HG03439 (cell line): Measurements from ENCODE around the gene PLEKHM1.

Source experiments
- ATAC-seq: cut with Tn5 transposase; IDR thresholded peaks from one replicate; pipeline ENCODE4 v1.9.1; 2021; ENCODE audit warnings: mild to moderate bottlenecking, moderate library complexity; ENCODE audit not compliant: unreplicated experiment

Gene PLEKHM1

DNA sequence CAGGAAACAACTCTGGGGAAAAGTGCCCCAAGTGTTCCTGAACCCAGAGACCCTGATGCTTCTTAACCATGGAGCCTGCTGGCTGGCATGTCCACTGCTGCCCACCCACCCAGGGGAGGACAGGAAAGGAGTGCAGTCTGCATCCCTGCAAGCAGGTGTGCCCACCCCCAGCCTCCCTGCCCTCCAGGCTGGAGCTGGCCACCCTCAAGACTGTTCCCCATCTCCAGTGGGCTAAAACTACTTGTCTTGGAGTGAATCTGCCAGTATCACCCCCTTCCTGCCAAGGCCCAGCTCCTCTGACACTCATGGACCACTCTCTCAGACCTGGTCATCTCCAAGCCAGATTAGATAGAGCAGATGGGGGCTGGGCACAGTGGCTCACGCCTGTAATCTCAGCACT is 87.6 kb downstream of the PLEKHM1 start:
- ATAC-seq = no peak

DNA sequence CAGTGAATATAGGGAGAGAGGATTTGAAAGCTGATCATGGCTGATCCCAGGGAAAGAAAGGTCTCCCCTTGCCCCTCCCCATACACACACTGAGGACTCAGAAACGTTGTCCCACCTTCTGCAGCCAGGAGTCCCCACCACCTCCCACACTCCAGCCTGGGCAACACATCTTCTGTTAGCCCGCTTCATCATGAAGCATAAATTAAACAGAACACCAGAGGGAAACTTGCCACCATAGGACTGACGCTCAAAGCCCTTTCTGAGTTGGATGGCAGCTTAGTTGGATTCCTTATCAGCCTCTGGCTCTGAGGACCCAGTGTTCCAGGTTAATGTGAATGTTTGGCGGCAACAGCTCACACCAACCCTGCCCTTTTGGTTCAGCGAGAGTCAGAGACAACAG is 91.7 kb downstream of the PLEKHM1 start:
- ATAC-seq = no peak

DNA sequence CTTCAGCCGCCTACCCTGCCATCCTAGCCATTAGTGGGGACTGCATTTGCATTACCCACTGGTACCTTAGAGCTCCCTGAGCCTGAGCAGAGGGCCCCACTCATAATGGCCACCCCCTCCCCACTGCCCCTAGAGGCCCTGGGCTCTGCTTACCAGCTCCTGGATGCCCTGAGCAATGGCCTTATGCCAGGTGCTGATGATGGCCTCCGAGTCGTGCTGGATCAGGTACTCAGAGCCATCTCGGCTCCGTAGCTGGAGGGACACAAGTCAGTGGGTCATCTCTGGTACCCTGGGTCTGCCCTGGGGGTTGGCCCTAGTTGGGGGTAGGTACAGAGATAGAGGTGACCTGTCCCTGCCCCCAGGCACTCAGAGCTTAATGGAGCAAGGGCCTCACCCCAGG is 92.7 kb downstream of the PLEKHM1 start:
- ATAC-seq = no peak

DNA sequence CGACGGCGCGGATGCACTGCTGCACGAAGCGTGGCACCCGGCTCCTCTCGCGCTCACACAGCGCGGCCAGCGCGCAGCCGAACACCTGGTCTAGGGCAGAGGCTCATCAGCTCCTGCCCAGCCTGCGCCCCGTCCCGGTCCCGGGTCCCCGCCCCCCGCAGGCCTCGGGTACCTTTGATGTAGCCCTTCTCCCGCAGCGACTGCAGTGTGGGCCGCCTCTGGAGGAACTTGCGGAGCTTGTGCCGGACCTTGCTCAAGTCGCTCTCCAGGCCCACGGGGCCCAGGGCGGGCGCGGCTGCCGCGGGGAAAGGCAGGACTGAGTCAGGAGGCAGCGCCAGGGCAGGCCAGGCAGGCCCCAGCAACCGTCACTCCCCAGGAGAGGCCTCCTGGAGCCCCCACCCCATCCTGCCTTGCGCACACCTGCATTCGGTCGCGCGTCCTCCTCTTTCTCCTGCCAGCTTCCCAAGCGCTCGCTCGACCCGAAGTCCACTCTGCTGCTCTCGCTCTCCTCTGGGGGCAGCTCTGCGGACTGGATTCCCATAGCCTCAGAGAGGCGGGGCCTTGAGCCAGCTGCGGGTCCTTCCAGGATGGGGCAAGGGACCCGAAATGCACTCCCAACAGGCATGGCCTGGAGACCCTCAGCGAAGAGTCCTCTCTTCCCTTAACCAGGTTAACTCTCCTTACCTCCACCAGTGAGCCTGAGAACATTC is 93.9 kb downstream of the PLEKHM1 start:
- no peak for ATAC-seq

DNA sequence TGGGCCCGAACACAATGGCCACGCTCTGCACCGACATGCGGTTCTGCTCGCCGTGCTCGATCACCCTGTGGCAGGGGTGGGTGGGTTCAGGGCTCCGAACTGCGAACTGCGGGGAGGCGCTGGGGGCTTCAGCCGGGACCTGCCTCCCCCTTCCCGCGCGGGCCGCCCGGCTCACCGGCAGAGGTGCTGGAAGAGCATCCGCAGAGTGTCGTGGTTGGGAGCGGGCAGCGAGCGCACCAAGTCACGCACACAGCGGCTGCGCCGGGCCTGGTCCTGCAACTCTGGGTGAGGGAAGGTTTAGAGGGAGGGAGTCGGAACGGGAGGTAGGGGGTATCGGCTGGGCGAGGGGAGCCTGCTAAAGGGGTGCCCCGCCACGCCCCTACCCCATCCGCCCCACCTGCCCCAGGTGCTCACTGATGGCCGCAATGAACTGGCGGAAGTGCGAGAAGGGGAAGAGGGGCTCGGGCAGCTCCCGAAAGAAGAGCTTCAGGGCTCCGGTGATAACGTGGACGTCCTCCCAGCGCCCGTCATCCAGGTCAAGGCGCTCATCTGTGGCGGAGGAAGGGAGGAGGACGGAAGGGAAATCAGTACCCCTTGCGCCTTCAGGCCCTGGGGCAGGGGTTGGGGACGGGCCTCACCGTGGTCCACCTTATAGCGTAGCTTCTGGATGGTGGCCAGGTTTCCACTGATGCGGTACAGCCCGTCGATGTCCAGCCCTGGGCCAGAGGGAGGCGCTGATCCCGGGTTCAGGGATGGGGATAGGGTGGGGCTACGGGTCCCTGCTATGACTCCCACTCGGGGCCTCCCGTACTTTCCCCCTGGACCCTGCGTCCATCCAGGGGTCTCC is 94.7 kb downstream of the PLEKHM1 start:
- no peak for ATAC-seq

DNA sequence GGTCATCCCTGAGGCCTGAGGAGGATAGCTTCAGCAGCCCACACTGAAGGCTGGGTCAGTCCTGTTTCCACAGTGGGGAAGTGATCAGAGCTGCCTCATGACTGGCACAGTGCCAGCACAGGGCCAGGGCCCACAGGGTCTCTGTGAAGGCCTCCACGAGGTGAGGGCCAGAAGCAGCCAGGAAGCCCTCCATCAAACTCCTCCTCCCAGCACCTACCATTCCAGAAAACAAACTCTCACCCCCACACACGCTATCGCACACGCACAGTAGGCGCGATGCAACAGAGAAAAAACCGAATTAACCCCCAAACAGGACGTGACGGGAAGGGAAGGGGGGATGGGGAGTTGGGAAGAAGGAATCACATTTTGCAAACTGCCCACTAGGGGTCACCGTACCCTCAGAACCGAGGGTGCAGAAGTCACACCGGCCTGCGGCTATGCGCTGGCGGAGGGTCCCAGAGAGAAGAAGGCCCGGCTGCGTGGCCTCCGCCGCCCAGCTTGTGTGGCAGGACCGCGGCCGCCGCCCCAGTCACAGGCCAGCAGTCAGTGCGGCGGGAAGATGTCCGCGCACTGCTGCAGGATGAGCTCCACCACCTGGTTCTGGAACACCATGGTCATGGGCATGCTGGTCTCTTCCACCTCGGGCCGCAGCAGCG is 95.5 kb downstream of the PLEKHM1 start:
- no peak for ATAC-seq

DNA sequence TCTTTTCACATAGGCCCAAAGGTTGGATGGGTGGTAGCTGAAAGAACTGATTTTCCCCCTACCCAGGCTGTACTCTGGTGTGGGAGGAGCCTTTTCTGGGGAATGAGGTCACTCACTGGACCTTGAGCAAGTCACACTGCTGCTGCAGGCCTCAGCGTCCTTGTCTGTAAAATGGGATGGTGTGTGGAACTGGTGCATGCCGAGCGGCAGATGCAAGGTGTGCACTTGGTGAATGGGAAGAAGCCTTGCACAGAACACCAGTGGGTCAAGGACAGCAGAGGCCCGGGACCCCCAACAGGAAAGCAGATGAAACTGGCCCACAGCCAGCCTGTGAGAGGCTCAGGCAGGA is 96.0 kb downstream of the PLEKHM1 start:
- ATAC-seq = no peak

DNA sequence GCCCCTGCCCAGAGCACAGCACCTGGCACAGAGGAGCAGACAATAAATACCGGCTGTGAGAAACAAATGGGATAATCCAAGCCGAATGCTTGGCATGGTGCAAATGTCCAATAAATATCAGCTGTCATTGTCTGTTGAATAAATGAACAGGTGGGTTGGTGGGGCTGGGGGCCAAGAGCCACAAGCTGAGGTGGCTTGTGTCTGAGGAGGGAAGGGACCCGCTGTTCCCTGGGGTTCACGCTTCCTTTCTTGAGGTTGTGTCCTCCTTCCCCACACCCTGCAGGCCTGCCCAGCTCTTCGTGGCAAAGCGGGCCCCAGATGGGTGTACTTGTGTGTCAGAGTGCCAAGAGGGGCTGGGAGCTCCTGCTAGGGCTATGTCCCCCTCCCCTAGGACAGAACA is 96.4 kb downstream of the PLEKHM1 start:
- no peak for ATAC-seq

DNA sequence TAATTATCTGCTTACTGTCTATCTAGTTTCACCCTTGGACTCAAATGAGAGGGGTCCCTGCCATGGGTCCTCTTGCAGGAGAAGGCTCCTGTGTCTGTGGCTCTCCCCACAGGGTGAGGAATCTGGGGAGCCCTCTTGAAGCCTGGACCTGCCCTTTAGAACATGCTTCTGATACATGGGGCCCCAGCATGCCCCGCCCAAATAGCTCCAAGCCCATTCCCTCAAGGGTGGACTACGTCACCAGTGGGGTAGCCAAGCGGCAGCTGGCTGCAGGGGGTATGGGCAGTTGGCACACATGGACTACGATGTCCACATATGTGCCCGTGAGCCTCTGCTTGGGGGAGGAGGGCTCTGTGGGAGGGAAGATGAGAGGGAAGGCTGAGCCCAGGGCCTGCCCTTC is 97.1 kb downstream of the PLEKHM1 start:
- ATAC-seq = no peak

DNA sequence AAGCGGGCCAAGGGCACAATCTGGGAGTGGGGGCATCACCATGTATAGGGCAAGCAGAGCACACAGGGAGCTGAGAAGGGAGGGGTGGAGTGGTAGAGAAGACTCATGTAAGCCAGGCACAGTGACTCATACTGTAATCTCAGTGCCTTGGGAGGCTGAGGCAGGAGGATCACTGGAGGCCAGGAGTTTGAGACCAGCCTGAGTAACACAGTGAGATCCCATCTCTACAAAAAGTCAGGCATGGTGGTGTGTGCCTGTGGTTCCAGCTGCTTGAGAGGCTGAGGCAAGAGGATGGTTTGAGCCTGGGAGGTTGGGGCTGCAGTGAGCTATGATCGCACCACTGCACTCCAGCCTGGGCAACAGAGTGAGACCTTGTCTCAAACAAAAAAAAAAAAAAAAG is 98.6 kb downstream of the PLEKHM1 start:
- no peak for ATAC-seq

DNA sequence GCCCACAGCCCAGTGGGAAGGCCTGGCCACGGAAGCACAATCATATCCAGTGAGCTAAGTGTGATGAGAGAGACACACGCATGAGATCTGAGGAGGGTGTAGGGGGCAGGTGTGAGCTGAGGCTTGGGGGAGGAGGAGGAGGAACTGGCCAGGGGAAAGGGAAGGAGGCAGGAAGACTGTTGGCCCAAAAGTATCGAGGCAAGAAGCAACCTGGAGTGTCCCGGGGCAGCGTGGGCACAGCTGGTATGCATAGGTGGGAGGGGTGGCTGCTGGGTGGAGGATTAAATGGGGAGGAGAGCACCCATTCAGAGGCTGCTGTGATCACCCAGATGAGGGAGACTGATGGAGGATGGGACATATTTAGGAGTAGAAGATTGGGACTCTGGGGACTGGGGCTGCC is 99.2 kb downstream of the PLEKHM1 start:
- ATAC-seq = no peak

DNA sequence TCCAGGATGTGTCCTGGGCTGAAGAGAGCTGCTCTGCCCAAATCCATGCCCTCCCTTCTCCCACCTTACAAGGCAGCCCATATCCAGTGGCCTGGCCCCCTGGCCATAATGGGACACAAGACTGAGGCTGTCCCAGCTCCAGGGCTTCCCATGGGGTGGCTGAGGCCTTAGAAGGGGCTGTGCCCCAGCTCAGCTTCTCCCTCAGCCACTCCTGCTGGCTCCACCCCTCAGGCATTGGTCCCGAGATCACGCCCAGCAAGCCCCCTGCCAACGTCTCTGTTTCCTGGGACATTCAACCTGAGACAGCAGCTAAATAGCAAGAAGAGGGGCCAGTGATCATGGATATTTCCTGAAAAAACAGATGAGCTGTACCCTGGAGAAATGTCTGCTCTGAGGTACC is 101.2 kb downstream of the PLEKHM1 start:
- ATAC-seq = no peak

DNA sequence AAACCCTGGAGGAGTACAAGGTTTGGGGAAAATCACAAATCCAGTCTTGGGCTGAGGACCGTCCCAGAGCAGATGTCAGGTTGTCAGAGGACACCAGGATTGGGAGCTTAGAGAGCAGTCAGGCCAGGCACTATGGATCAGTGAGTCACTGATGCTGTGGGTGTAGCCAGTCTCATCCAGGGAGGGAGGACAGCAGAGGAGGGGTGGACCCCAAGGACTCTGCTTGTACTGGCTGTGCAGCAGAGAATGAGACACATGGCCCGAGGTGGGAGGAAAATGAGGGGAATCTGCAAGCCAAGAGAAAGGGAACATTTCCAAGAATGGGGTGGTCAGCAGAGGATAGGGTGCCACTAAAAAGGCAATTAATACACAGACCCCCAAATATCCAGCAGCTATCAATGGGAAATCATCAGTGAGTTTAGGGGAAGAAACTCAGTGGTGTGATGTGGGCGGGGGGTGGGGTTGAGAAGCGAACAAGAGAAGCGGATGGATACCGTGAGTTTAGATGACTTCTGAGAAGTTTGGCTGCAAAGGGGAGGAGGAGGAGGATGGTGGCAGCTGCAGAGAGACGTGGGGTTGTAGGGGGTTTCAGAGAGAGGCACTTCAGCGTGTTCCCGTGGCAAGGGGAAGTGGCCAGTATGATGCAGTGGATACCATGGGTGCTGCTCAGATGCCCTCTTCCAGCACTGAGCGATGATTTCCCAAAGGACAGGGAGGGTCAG is 101.8 kb downstream of the PLEKHM1 start:
- no peak for ATAC-seq

DNA sequence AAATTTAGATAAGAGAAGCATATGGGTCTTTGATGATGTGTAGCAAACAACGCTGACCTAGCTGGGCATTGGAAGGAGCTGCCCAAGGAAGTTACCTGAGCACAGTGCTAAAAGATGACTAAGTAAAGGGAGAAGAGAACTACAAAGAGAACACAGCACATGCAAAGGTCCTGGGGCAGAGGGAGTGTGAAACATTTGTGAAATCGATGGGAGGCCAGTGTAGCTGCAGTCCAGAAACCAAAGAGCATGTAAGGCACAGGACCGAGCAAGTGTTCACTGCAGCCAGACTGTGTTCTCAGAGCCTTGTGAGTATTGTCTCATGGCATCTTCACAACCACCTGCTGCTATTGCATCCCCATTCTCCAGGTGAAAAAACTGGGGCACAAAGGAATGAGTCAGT is 102.8 kb downstream of the PLEKHM1 start:
- no peak for ATAC-seq

DNA sequence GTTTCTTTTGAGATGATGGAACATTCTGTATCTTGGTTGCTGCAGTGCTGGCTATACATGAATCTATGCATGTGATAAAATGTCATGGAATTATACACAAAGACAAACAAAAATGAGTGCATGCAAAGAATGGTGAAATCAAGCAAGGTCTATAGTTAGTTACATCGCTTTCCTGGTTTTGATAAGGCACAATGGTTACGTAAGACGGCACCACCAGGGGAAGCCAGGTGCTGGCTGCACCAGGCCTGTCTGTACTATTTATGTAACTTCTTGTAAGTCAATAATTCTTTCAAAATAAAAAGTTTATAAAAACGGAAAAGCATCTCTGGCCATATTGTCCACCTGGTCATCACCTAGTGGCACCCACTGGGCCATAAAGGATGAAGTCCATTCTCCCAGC is 104.3 kb downstream of the PLEKHM1 start:
- ATAC-seq = no peak
